Endothelial cell of hepatic sinusoid (primary cell): Measurements from ENCODE around the gene LRRC63.
"Not testable (repeated sequence)": the region's sequence is repeated elsewhere in the genome, so short reads cannot be mapped to it uniquely, and the experiment has no call there.

Experiments used
- in situ Hi-C: cut with HindIII; loops from 2 replicates; pipeline ENCODE4 v1.10.0; 2017; ENCODE audit warnings: low sequenced_read_pairs

The LRRC63 gene

GRCh38 chr13:46211483-46212351, at the start of gene LRRC63:
LRRC63 (plus strand) TSS chr13:46211928; CDS start chr13:46213035, 1,107 bp downstream.
- in situ Hi-C loops, result no loop called here

GRCh38 chr13:46162741-46163140, 49.0 kb upstream of the LRRC63 start:
- in situ Hi-C loops, result not testable (repeated sequence)

GRCh38 chr13:46164661-46165060, 47.1 kb upstream of the LRRC63 start:
- in situ Hi-C loops, result no loop called here

GRCh38 chr13:46165485-46166223, 46.1 kb upstream of the LRRC63 start:
- in situ Hi-C loops, result no loop called here

GRCh38 chr13:46166224-46166584, 45.5 kb upstream of the LRRC63 start:
- in situ Hi-C loops, result no loop called here

- in situ Hi-C loops, result no loop called here
Measured at GRCh38 chr13:46166947-46167610, 44.6 kb upstream of the LRRC63 start.

- in situ Hi-C loops, result no loop called here
Measured at GRCh38 chr13:46168341-46168740, 43.4 kb upstream of the LRRC63 start.

- in situ Hi-C loops, result no loop called here
Measured at GRCh38 chr13:46168783-46169182, 42.9 kb upstream of the LRRC63 start.

GRCh38 chr13:46169758-46170157, 42.0 kb upstream of the LRRC63 start:
- in situ Hi-C loops, result no loop called here

- in situ Hi-C loops, result no loop called here
Measured at GRCh38 chr13:46170268-46170667, 41.5 kb upstream of the LRRC63 start.

- in situ Hi-C loops, result no loop called here
Measured at GRCh38 chr13:46170687-46171086, 41.0 kb upstream of the LRRC63 start.

- in situ Hi-C loops, result no loop called here
Measured at GRCh38 chr13:46171217-46171616, 40.5 kb upstream of the LRRC63 start.

- in situ Hi-C loops, result no loop called here
Measured at GRCh38 chr13:46171739-46172138, 40.0 kb upstream of the LRRC63 start.

- in situ Hi-C loops, result no loop called here
Measured at GRCh38 chr13:46172531-46172991, 39.2 kb upstream of the LRRC63 start.

GRCh38 chr13:46173656-46174055, 38.1 kb upstream of the LRRC63 start:
- in situ Hi-C loops, result no loop called here

GRCh38 chr13:46176756-46177155, 35.0 kb upstream of the LRRC63 start:
- in situ Hi-C loops, result no loop called here

GRCh38 chr13:46178143-46178542, 33.6 kb upstream of the LRRC63 start:
- in situ Hi-C loops, result no loop called here

- in situ Hi-C loops, result no loop called here
Measured at GRCh38 chr13:46178821-46179220, 32.9 kb upstream of the LRRC63 start.

- in situ Hi-C loops, result no loop called here
Measured at GRCh38 chr13:46179491-46179908, 32.2 kb upstream of the LRRC63 start.

GRCh38 chr13:46179969-46180763, 31.6 kb upstream of the LRRC63 start:
- in situ Hi-C loops, result no loop called here
